Upper lobe of left lung (tissue), 4 donors: ENCODE measurements around the gene ZFHX3.

Experiments
- CTCF ChIP-seq, 6 experiments: fragments of 450-650 bp in 4 of 6; fragments of 200-600 bp in 2 of 6; sonication (generic) in 2 of 6; IDR thresholded peaks; one replicate each; pipeline ENCODE4 v1.5.1; 2016 to 2019; ENCODE audit warnings: antibody characterized with exemption in 6 of 6
- POLR2A ChIP-seq, 4 donors: fragments of 450-650 bp; IDR thresholded peaks; one replicate each; pipeline ENCODE4 v1.5.1; 2016 to 2017; ENCODE audit warnings: antibody characterized with exemption in 4 of 4, mild to moderate bottlenecking in 2 of 4
- POLR2AphosphoS5 ChIP-seq, 2 donors: sonication (generic); formaldehyde crosslinking; IDR thresholded peaks; one replicate each; pipeline ENCODE4 v1.5.1; 2017; ENCODE audit warnings: antibody characterized with exemption in 2 of 2

- TF ChIP-seq POLR2A (IDR thresholded peaks at IDR 0.05) (no peak), CTCF (IDR thresholded peaks at IDR 0.05) (no peak), POLR2AphosphoS5 (IDR thresholded peaks at IDR 0.05) (no peak)
Observed at GRCh38 chr16:72890587-72890986, 157.3 kb downstream of the ZFHX3 start.
